ENCODE measurements around the gene TRNP1. TPM values are rescaled to one million over a fixed set of nuclear protein-coding genes. Genes with fewer than 3 reads are reported as not detected.

Gene TRNP1
- polyA plus RNA-seq, 1 experiment = 50.7 TPM

- H3K4me3 ChIP-seq (ENCODE audit: low read depth, low read length) = no peak overlapping the region
- peaks cover 1% of the 10 kb centered on the region; the same call in 1 of the 2 replicates for H3K9me3 ChIP-seq (ENCODE audit: control insufficient read depth, insufficient read depth, low read length)
- CTCF ChIA-PET = interaction anchor here (1.1 kb wide), 1 partner anchor 44 kb away, joined by 3 read pairs; no protein-coding TSS in a partner anchor
- DNase-seq (ENCODE audit: low read depth, low spot score) = no peak
- TF ChIP-seq CTCF (IDR thresholded peaks at IDR 0.05; ENCODE audit: low read depth, low read length) = no peak
- H3K27me3 ChIP-seq (ENCODE audit: control insufficient read depth, insufficient read depth, low read length) = no peaks in the 10 kb centered on the region
- peak overlapping the region; percentile 57 for H3K27ac ChIP-seq (ENCODE audit: low read depth, low read length)
- POLR2A ChIA-PET = interaction anchor here (1.0 to 1.5 kb wide), 2 partner anchors 11 to 154 kb away, joined by 3 to 12 read pairs; partner anchors contain the start of genes SLC9A1 and TENT5B
Observed at GRCh38 chr1:27000817-27001460, 7.4 kb downstream of the TRNP1 start.

DNA sequence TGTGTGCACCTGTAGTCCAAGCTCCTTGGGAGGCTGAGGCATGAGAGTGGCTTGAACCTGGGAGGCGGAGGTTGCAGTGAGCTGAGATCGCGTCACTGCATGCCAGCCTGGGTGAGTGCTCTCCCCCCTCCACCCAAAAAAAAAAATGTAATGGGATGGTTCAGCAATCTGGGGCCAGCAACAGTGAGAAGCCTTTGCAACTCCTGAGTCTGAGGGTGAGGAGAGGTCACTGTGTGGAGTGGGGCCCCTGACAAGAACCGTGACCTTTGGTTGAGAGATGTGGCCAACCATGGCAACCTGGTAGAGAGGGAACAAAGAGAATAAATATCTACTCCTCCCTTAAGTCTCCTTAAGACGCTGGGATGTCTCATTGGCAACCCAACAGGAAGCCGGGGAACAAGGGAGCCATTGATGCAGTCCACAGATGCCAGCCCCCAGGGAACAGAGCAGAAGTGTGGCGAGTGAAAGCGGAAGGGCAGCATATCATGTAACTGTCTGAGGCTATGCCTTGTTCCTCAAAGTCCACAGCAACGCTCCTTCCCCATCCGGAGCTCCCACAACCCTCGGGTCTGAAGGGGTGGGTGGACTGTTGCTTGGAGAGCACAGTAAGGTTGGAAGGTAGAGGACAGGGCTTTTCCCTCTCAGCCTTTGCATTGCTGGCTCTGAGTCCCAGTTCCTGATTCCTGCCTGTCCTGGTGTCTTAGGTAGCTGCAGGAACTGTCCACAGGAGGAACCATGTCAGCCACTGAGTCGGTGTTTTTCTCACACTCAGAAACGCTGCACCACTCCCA is 8.3 kb downstream of the TRNP1 start:
- no peak for TF ChIP-seq CTCF (IDR thresholded peaks at IDR 0.05; ENCODE audit: low read depth, low read length)
- ChIA-PET POLR2A (interaction anchor here (1.5 kb wide), 1 partner anchor 11 kb away, joined by 3 read pairs; the partner anchor contains the start of gene TENT5B), CTCF (no interaction called here)
- Histone ChIP-seq H3K27ac (ENCODE audit: low read depth, low read length) (peak overlapping the region; percentile 21), H3K27me3 (ENCODE audit: control insufficient read depth, insufficient read depth, low read length) (no peaks in the 10 kb centered on the region), H3K4me3 (ENCODE audit: low read depth, low read length) (no peak overlapping the region), H3K9me3 (ENCODE audit: control insufficient read depth, insufficient read depth, low read length) (peaks cover 5% of the 10 kb centered on the region; the same call in 1 of the 2 replicates)
- no peak for DNase-seq (ENCODE audit: low read depth, low spot score)

DNA sequence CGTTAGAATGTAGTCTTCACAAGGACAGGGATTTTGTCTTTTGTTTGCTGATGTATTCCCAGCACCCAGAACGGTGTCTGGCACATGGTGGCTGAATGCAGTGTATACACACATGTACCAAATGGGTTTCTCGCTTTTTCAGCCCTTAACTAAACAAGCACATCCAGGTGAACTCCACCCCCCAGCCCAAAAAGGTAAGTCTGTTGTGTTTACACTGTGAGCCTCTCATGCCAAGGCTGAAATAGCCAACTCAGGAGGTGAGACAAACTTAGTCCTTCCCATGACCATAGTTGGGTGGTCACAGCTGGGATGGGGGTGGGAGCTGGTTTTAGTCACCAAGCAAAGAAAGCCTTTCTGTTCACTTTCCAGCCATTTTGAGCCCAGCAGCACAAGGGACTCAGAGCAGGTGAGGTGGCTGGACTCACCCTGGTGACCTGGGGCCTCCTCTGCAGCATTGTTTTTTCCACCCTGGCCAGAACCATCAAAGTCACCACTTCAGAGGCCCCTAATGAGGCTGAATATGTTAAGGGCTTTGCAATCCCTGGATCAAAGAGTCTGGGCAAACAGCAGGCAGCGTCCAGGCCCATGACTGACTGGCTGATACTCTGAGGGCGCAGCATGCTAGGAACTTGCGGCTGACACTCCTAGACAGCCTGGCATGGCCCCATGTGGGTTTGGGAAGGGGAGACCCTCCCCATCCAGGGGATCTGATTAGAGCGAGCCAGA is 10.4 kb downstream of the TRNP1 start:
- ChIA-PET POLR2A (interaction anchor here (0.6 to 1.2 kb wide), 4 partner anchors 9 to 170 kb away, joined by 4 to 9 read pairs (median 5); partner anchors contain the start of genes GPATCH3 and TENT5B), CTCF (no interaction called here)
- no peak for TF ChIP-seq CTCF (IDR thresholded peaks at IDR 0.05; ENCODE audit: low read depth, low read length)

GRCh38 chr1:27004471-27005165 is 11.1 kb downstream of the TRNP1 start:
- ChIA-PET POLR2A (interaction anchor here (1.0 to 1.2 kb wide), 2 partner anchors 8 to 10 kb away, joined by 4 to 6 read pairs; partner anchors contain the start of gene TENT5B), CTCF (no interaction called here)
- peak overlapping the region; percentile 39 for H3K27ac ChIP-seq (ENCODE audit: low read depth, low read length)
- H3K4me3 ChIP-seq (ENCODE audit: low read depth, low read length) = no peak overlapping the region
- no peak for TF ChIP-seq CTCF (IDR thresholded peaks at IDR 0.05; ENCODE audit: low read depth, low read length)
- H3K27me3 ChIP-seq (ENCODE audit: control insufficient read depth, insufficient read depth, low read length) = no peaks in the 10 kb centered on the region
- DNase-seq (ENCODE audit: low read depth, low spot score) = no peak
- H3K9me3 ChIP-seq (ENCODE audit: control insufficient read depth, insufficient read depth, low read length) = peaks cover 5% of the 10 kb centered on the region; the same call in 1 of the 2 replicates

More for the DNA sequence above, 10.4 kb downstream of the TRNP1 start:
- peaks cover 5% of the 10 kb centered on the region; the same call in 1 of the 2 replicates for H3K9me3 ChIP-seq (ENCODE audit: control insufficient read depth, insufficient read depth, low read length)
- H3K4me3 ChIP-seq (ENCODE audit: low read depth, low read length) = no peak overlapping the region
- no peaks in the 10 kb centered on the region for H3K27me3 ChIP-seq (ENCODE audit: control insufficient read depth, insufficient read depth, low read length)
- H3K27ac ChIP-seq (ENCODE audit: low read depth, low read length) = peak overlapping the region; percentile 47
- DNase-seq (ENCODE audit: low read depth, low spot score) = no peak
